D721Med (cell line): ENCODE data around the gene ZNF778.
"Not testable (repeated sequence)": the region's sequence is repeated elsewhere in the genome, so short reads cannot be mapped to it uniquely, and the experiment has no call there.

Source experiments
- DNase-seq: peaks from one replicate; pipeline ENCODE4 v3.0.0; 2011; ENCODE audit warnings: low spot score; ENCODE audit not compliant: insufficient read length
- FAIRE-seq: peaks from 2 replicates; lab custom pipeline; 2011; peaks lifted over from hg19 to GRCh38; lab: Jason Lieb, UNC
- TF ChIP-seq, protein P1 (sequence below): IDR thresholded peaks from 2 replicates; pipeline ENCODE4 v1.5.1; 2012; ENCODE audit warnings: mild to moderate bottlenecking, control low read depth; ENCODE audit not compliant: insufficient read depth; ENCODE audit errors: missing control alignments

The ZNF778 gene

DNA sequence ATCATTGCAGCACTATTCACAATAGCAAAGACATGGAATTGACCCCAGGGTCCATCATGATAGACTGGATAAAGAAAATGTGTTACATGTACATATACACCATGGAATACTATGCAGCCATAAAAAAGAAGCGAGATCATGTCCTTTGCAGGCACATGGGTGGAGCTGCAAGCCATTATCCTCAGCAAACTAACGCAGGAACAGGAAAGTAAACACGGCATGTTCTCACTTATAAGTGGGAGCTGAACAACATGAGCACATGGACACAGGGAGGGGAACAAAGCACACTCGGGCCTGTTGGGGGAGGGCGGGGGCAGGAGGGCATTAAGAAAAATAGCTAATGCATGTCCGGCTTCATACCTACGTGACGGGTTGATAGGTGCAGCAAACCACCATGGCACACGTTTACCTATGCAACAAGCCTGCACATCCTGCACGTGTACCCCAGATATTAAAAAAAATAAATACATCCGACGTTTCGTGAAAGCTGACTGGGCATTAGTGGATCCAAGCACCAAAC is 28.9 kb downstream of the ZNF778 start:
- DNase-seq: no peak
- FAIRE-seq: no peak
- TF ChIP-seq, protein P1, sequence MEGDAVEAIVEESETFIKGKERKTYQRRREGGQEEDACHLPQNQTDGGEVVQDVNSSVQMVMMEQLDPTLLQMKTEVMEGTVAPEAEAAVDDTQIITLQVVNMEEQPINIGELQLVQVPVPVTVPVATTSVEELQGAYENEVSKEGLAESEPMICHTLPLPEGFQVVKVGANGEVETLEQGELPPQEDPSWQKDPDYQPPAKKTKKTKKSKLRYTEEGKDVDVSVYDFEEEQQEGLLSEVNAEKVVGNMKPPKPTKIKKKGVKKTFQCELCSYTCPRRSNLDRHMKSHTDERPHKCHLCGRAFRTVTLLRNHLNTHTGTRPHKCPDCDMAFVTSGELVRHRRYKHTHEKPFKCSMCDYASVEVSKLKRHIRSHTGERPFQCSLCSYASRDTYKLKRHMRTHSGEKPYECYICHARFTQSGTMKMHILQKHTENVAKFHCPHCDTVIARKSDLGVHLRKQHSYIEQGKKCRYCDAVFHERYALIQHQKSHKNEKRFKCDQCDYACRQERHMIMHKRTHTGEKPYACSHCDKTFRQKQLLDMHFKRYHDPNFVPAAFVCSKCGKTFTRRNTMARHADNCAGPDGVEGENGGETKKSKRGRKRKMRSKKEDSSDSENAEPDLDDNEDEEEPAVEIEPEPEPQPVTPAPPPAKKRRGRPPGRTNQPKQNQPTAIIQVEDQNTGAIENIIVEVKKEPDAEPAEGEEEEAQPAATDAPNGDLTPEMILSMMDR: no peak

DNA sequence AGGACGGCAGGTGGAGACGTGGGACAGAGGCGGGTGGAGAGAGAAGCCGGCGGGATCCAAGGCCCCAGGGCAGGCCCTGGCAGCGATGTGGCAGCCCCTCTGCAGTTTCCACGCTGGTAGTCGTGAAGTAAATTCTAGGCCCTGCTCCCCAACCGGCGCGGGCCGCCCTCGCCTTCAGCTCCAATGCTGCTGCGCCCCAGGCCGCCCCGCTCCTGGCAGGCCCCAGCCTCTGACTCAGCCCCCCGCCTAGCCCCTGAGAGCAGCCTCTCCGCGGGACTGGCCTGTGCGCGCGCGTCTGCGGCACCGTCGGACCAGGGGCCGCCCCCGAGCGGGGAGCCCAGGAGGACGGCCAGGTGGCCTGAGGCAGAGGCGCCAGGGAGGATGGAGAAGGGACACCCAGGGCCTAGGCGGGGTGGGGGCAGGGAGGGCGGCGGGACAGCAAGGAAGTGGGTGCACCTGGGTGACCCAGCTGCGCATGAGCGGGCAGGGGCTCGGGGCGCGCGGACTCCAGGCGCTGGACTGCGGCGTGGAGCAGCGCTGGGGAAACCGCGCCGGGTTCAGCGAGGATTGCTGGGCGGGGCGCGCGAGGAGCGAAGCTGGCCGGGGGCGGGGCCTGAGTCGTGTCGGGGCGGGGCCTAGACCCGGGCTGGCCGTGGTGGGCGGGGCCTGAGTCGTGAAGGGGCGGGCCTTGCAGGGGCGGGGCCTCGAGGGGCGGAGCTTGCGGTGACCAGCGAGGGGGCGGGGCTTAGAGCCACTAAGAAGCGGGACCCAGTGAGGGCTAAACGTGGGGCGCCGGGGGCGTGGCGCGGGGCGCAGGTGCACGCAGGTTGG is 29.6 kb downstream of the ZNF778 start:
- no peak for FAIRE-seq
- TF ChIP-seq, protein P1: no peak
- DNase-seq: peak; percentile 64

DNA sequence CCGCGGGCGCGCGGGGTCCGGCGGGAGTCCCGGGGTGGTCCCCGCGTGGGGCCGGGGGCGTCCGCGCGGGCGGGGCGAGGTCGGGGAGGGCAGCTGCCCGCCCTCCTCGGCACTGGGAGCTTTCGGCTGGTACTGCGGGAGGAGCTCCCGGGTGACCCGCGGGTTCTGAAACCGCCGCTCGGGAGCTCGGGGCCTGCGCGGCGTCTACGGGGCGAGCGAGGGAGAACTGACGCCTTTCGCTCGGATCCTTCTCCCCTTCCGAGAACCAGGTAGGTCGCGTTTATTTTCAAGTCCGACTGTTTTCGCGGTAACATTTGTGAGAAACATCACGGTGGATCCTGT is 30.2 kb downstream of the ZNF778 start:
- not testable (repeated sequence) for DNase-seq, FAIRE-seq

DNA sequence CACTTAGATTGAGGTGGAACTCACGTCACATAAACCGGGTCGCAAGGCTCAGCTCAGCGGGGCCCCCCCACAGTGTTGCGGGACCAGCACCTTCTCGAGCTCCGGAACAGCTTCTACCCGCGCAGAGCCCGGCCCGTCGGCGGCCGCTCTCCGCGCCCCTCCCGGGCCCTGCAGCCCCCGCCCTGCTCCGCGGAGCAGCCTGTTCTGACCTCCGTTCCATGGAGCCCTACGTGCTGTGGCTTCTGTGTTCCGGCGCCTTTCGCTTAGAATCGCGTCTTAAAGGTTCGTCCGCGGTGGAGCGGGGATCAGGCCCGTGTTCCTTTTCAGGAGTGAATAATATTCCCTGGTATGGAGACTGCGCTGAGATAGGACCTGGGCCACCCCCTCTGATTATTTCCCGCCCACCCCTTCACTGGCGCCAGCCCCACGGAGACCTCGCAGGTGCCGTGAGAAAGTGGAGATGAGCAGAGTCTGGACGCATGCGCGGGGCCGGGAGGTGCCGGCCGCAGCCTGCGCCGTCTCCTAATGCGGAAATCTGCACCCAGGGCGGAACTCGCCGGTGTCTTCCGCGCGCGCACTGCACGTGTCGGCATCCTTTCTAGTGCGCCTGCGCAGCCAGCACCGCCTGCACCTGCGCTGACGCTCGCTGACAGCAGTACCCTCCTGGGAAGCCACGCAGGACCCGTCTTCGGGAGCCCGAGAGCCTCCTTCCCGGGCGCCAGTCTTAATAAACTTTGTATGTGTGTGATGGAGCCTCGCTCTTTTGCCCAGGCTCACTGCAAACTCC is 30.9 kb downstream of the ZNF778 start:
- DNase-seq: no peak
- FAIRE-seq: no peak
- TF ChIP-seq, protein P1: no peak

DNA sequence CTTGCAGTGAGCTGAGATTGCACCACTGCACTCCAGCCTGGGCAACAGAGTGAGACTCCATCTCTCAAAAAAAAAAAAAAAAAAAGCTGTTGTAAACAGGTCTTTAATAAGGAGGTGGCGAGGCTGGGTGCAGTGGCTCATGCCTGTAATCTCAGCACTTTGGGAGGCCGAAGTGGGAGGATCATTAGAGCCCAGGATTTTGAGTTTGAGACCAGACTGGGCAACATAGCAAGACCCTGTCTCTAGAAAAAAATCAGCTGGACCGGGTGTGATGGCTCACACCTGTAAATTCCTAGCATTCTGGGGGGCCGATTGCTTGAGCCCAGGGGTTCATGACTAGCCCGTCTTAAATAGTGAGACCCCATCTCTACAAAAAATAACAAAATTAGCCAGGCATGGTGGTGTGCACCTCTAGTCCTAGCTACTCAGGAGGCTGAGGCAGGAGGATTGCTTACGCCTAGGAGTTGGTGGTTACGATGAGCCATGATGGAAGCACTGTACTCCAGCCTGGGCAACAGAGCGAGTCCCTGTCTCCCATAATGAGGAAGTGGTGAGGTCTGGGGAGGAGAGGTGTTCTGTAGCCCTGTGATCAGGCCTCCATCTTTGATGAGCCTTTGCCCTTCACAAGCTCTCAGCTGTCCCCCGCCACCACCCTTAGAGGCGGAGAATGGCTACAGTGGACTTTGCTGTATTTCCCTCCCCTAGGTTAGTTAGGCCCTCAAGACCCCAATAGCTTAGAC is 36.2 kb downstream of the ZNF778 start:
- no peak for FAIRE-seq
- TF ChIP-seq, protein P1: no peak
- no peak for DNase-seq

DNA sequence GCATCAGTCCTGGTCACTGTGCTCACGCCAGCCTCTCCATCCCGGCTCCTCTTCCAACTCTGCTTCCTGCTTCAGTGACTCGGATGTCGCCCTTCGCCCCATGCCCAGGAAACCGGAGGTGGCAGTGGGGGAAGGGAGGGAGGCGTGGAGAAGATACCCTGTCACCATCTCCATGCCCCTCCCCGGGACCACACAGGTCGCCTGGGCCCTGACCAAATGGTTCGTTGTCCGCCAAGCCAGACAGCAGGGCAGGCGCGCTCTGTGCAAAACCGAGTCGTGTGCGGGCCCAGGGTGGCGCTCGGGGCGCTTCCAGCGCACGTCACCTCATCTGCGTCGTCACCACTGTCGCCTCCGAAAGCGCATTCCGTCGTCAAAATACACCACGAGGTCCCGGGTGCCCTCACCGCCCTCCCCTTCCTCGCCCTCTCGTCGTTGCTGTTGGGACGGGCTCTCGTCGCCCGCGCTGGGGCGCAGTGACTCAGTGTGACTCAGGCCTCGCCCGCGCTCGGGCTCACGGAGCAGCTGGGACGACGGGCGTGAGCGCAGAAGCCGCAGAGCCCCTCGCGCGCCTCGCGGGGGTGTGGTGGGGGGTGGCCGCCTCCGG is 39.2 kb downstream of the ZNF778 start:
- TF ChIP-seq, protein P1: no peak
- DNase-seq: no peak
- FAIRE-seq: no peak

DNA sequence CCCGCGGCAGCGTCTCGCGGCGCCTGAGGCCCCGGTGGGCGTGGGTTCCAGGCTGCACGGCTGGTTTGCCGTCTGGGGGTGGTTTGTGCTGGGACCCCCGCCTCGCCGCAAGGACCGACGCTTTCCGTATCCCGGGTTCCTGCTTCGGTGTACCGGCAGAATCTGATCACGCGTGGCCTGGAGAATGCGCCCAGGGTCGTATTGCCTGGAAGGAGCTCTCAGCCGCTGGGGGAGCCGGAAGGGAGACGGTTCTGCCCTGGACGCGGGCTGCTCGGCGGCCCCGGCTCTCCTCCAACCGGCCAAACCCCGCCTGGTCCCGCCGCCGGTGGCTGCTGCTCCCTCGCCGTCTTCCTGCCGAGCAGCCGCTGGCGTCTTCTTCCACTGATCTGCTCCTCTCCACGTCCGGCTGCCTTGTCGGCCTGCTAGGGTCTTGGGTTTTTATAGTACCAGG is 39.8 kb downstream of the ZNF778 start:
- FAIRE-seq (no peak), DNase-seq (no peak)
- TF ChIP-seq, protein P1: no peak
